Measurements from ENCODE around the gene RALGDS.
"Not testable (repeated sequence)": the region's sequence is repeated elsewhere in the genome, so short reads cannot be mapped to it uniquely, and the experiment has no call there.

Gene RALGDS

GRCh38 chr9:133090187-133090586, 30.9 kb downstream of the RALGDS start:
- DNase-seq (ENCODE audit: low read depth, low spot score): no peak

GRCh38 chr9:133089271-133089671, 31.8 kb downstream of the RALGDS start:
- no peak for DNase-seq (ENCODE audit: low read depth, low spot score)

- no peak for DNase-seq (ENCODE audit: low read depth, low spot score)
These were observed 32.3 kb downstream of the RALGDS start for GRCh38 chr9:133088756-133089155.

- DNase-seq (ENCODE audit: low read depth, low spot score): no peak
These were observed 32.8 kb downstream of the RALGDS start for GRCh38 chr9:133088146-133088750.

GRCh38 chr9:133087429-133088145, 33.5 kb downstream of the RALGDS start:
- no peak for DNase-seq (ENCODE audit: low read depth, low spot score)

- no peak for DNase-seq (ENCODE audit: low read depth, low spot score)
These were observed 34.1 kb downstream of the RALGDS start for GRCh38 chr9:133086894-133087293.

GRCh38 chr9:133086212-133086860, 34.7 kb downstream of the RALGDS start:
- DNase-seq (ENCODE audit: low read depth, low spot score): not testable (repeated sequence)

GRCh38 chr9:133083688-133084087, 37.4 kb downstream of the RALGDS start:
- DNase-seq (ENCODE audit: low read depth, low spot score): not testable (repeated sequence)

- DNase-seq (ENCODE audit: low read depth, low spot score): not testable (repeated sequence)
These were observed 38.9 kb downstream of the RALGDS start for GRCh38 chr9:133081957-133082644.

- DNase-seq (ENCODE audit: low read depth, low spot score): not testable (repeated sequence)
These were observed 40.0 kb downstream of the RALGDS start for GRCh38 chr9:133080786-133081779.

GRCh38 chr9:133080161-133080560, 40.9 kb downstream of the RALGDS start:
- DNase-seq (ENCODE audit: low read depth, low spot score): no peak

GRCh38 chr9:133078486-133078885, 42.6 kb downstream of the RALGDS start:
- no peak for DNase-seq (ENCODE audit: low read depth, low spot score)

GRCh38 chr9:133076691-133077090, 44.3 kb downstream of the RALGDS start:
- no peak for DNase-seq (ENCODE audit: low read depth, low spot score)

GRCh38 chr9:133075925-133076630, 45.0 kb downstream of the RALGDS start:
- no peak for DNase-seq (ENCODE audit: low read depth, low spot score)

- no peak for DNase-seq (ENCODE audit: low read depth, low spot score)
These were observed 46.9 kb downstream of the RALGDS start for GRCh38 chr9:133074111-133074651.

- no peak for DNase-seq (ENCODE audit: low read depth, low spot score)
These were observed 47.7 kb downstream of the RALGDS start for GRCh38 chr9:133073086-133074014.

GRCh38 chr9:133072210-133072609, 48.8 kb downstream of the RALGDS start:
- not testable (repeated sequence) for DNase-seq (ENCODE audit: low read depth, low spot score)

GRCh38 chr9:133071484-133072150, 49.4 kb downstream of the RALGDS start:
- no peak for DNase-seq (ENCODE audit: low read depth, low spot score)

All from activated CD4-positive, CD25-positive, alpha-beta regulatory T cell treated with anti-CD3 and anti-CD28 coated beads, Interleukin-2, amount 50 U/mL, for 16 hours (primary cell).